ENCODE results near the gene PCP2.

Gene PCP2

GRCh38 chr19:7619671-7620441, 13.7 kb downstream of the PCP2 start:
- no peak for DNase-seq (ENCODE audit: low read depth in 2 of 2, low spot score in 1 of 2)

GRCh38 chr19:7618771-7619510, 14.6 kb downstream of the PCP2 start:
- no peak for DNase-seq (ENCODE audit: low read depth in 2 of 2, low spot score in 1 of 2)

- DNase-seq (ENCODE audit: low read depth in 2 of 2, low spot score in 1 of 2) = no peak
Observed at GRCh38 chr19:7618348-7618747, 15.2 kb downstream of the PCP2 start.

GRCh38 chr19:7617735-7618134, 15.8 kb downstream of the PCP2 start:
- no peak for DNase-seq (ENCODE audit: low read depth in 2 of 2, low spot score in 1 of 2)

GRCh38 chr19:7617172-7617571, 16.3 kb downstream of the PCP2 start:
- no peak for DNase-seq (ENCODE audit: low read depth in 2 of 2, low spot score in 1 of 2)

DNA sequence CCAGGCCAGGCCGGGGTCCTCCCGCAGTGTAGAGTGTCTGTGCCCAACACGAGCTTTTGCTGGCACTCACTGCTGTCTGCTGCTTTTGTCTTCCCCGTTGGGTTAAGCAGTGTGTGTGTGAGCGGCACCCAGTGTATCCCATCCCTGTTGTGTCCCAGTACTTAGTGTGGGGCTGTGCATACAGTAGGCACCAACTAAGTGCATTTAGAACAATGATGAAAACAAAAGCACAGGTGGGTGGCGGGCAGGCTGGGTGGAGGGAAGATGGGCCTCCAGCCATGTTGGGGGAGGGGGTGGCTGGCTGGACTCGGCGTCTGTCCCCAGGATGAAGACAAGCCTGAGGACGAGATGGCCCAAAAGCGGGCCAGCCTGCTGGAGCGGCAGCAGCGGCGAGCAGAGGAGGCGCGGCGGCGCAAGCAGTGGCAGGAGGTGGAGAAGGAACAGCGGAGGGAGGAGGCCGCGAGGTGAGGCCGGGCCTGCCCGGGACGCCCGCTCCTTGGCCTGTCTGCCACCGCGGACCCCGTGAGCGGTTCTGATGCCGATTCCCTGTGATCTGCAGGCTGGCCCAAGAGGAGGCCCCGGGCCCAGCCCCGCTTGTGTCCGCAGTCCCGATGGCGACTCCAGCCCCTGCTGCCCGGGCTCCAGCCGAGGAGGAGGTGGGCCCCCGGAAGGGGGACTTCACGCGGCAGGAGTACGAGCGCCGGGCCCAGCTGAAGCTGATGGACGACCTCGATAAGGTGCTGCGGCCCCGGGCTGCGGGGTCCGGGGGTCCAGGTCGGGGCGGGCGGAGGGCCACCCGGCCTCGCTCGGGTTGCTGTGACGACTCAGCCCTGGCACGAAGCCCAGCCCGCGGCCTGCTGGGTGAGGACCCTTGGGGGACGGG, 18.4 kb downstream of the PCP2 start:
- no peak for DNase-seq (ENCODE audit: low read depth in 2 of 2, low spot score in 1 of 2)

- DNase-seq (ENCODE audit: low read depth in 2 of 2, low spot score in 1 of 2) = no peak
Observed at GRCh38 chr19:7612282-7613274, 20.9 kb downstream of the PCP2 start.

DNA sequence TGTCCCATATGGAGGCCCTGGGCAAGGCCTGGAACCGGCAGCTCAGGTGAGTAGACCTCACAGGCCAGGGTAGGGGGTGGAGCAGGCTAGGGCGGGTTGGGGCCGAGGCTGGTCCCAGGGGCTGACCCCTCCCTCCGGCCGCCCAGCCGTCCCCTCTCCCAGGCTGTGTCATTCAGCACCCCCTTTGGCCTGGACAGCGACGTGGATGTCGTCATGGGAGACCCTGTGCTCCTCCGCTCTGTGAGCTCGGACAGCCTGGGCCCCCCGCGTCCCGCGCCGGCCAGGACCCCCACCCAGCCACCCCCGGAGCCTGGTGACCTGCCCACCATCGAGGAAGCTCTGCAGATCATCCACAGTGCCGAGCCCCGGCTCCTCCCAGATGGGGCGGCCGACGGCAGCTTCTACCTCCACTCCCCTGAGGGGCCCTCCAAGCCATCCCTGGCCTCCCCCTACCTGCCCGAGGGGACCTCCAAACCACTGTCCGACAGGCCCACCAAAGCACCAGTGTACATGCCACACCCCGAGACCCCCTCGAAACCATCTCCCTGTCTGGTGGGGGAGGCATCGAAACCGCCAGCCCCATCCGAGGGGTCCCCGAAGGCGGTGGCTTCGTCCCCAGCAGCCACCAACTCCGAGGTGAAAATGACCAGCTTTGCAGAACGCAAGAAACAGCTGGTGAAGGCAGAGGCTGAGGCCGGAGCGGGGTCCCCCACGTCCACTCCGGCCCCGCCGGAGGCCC, 21.8 kb downstream of the PCP2 start:
- DNase-seq (ENCODE audit: low read depth in 2 of 2, low spot score in 1 of 2) = no peak

GRCh38 chr19:7610491-7611240, 22.9 kb downstream of the PCP2 start:
- no peak for DNase-seq (ENCODE audit: low read depth in 2 of 2, low spot score in 1 of 2)

DNA sequence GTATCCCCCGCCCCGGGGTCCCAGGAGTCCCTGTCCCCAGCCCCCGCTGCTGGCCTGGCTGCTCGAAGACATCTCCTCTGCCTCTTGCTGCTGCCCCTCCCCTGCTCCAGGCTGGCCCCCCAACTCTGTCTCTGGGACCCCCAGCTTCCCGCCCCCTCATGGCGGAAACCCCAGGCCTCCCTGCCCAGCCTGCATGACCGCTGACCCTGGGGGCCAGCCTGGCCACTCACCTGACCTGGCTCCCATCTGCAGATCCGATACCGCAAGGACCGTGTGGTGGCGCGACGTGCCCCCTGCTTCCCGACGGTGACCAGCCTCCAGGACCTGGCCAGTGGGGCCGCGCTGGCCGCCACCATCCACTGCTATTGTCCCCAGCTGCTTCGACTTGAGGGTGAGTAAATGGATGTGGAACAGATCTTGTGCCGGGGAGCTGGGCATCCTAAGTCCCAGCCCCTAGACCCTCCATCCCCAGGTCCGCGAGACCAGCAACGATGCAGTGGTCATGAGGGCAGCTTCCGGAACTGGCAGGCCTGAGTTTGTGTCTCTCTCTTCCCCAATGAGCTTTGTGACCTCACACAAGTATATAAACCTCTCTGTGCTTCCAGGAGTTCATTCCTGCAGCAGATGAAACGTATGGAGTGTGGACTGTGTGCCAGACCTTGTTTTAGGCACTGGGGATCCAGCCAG, 25.5 kb downstream of the PCP2 start:
- DNase-seq (ENCODE audit: low read depth in 2 of 2, low spot score in 1 of 2) = no peak

DNA sequence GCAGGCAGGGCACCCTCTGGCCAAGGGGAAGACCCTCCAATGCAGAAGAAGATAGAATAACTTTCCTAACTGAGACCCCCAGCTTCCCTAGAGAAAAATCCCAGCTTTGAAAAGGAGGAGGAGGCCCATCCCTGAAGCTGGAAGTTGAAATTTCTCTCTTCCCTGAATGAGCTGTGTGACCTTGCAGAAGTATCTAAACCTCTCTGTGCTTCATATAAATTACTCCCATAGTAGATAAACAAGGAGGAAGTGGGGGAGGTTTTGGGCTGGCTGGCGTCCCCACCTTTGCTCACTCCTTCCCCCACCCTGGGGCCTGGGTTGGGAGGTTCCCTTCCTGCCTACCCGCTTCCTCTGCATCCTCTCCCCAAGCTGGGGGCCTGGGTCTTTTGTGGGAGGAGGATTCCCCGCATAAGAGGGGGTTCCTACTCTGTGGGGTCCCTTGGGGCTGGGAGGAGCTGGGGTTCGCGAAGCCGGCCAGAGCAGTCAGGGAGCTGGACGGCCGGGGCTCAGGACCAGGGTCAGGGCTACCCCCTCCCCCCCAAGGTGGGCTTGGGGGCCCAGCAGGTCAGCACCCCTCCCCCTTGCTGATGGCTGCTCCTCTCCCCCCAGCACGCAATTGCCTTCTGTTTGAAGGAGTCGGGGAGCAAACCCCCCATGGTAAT, 26.2 kb downstream of the PCP2 start:
- no peak for DNase-seq (ENCODE audit: low read depth in 2 of 2, low spot score in 1 of 2)

- DNase-seq (ENCODE audit: low read depth in 2 of 2, low spot score in 1 of 2) = no peak
Observed at GRCh38 chr19:7606289-7606688, 27.2 kb downstream of the PCP2 start.

GRCh38 chr19:7605490-7606222, 27.9 kb downstream of the PCP2 start:
- no peak for DNase-seq (ENCODE audit: low read depth in 2 of 2, low spot score in 1 of 2)

- no peak for DNase-seq (ENCODE audit: low read depth in 2 of 2, low spot score in 1 of 2)
Observed at GRCh38 chr19:7603919-7604318, 29.6 kb downstream of the PCP2 start.

DNA sequence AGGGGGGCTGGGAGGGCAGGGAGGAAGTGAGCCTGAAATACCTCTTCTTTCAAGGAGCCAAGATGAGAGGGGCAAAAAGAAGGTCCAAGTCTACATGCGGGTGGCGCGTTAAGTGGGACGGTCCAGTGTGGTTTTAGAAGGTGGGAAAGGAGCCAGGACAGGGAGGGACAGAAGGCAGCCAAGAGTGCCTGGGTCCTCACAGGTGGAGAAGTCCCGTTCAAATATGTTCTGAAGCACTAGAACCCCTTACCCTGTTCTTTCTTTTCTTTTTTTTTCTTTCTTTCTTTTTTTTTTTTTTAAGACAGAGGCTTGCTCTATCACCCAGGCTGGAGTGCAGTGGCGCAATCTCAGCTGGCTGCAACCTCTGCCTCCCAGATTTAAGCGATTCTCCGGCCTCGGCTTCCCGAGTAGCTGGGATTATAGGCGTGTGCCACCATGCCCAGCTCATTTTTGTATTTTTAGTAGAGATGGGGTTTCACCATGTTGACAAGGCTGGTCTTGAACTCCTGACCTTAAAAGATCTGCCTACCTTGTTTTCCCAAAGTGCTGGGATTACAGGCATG, 30.5 kb downstream of the PCP2 start:
- no peak for DNase-seq (ENCODE audit: low read depth in 2 of 2, low spot score in 1 of 2)

- no peak for DNase-seq (ENCODE audit: low read depth in 2 of 2, low spot score in 1 of 2)
Observed at GRCh38 chr19:7602240-7602934, 31.1 kb downstream of the PCP2 start.
